Endodermal cell (in vitro differentiated cells): ENCODE measurements around the gene HOOK2. TPM values are rescaled to one million over a fixed set of nuclear protein-coding genes. Genes with fewer than 3 reads are reported as not detected.
A peak's percentile ranks its signal among the peaks of the same experiment; 100 is the strongest.

Experiments used
- DNase-seq: peaks from one replicate; pipeline ENCODE4 v3.0.0-alpha.2; 2017
- H3K27ac ChIP-seq: 2 replicates; pipeline ENCODE4 v1.5.1; 2013; ENCODE audit warnings: mild to moderate bottlenecking, low read depth, low read length, moderate library complexity
- H3K27me3 ChIP-seq: 2 replicates; pipeline ENCODE4 v1.6.1; 2013; ENCODE audit warnings: mild to moderate bottlenecking, low read length, moderate library complexity; ENCODE audit not compliant: insufficient read depth, control insufficient read depth, poor library complexity, severe bottlenecking
- H3K36me3 ChIP-seq: 2 replicates; pipeline ENCODE4 v1.7.0; 2013; ENCODE audit warnings: mild to moderate bottlenecking, low read length, moderate library complexity; ENCODE audit not compliant: control insufficient read depth, insufficient read depth
- H3K4me1 ChIP-seq: one replicate; pipeline ENCODE4 v1.7.0; 2013; ENCODE audit warnings: low read length; ENCODE audit not compliant: control insufficient read depth, insufficient read depth
- H3K4me3 ChIP-seq: 2 replicates; pipeline ENCODE4 v1.5.1; 2013; ENCODE audit warnings: mild to moderate bottlenecking, low read length, moderate library complexity
- H3K9ac ChIP-seq: 2 replicates; pipeline ENCODE4 v1.6.1; 2013; ENCODE audit warnings: mild to moderate bottlenecking, low read length, moderate library complexity; ENCODE audit not compliant: poor library complexity, severe bottlenecking; ENCODE audit errors: extremely low read depth
- H3K9me3 ChIP-seq: 2 replicates; pipeline ENCODE4 v1.6.1; 2013; ENCODE audit warnings: mild to moderate bottlenecking, low read length, moderate library complexity; ENCODE audit not compliant: control insufficient read depth
- H3K27ac Mint-ChIP-seq: 2 replicates; pipeline ENCODE4 v1.8.0; 2020; ENCODE audit warnings: mixed read lengths
- H3K27me3 Mint-ChIP-seq: 2 replicates; pipeline ENCODE4 v1.8.0; 2021; ENCODE audit warnings: mild to moderate bottlenecking, mixed read lengths; ENCODE audit not compliant: insufficient read depth
- H3K36me3 Mint-ChIP-seq: 2 replicates; pipeline ENCODE4 v1.8.0; 2020; ENCODE audit warnings: low read depth, mixed read lengths
- H3K4me1 Mint-ChIP-seq: 2 replicates; pipeline ENCODE4 v1.8.0; 2020; ENCODE audit warnings: mixed read lengths
- H3K4me3 Mint-ChIP-seq: 2 replicates; pipeline ENCODE4 v1.8.0; 2020; ENCODE audit warnings: mild to moderate bottlenecking, moderate library complexity, mixed read lengths
- H3K9me3 Mint-ChIP-seq: 2 replicates; pipeline ENCODE4 v1.8.0; 2020; ENCODE audit warnings: mild to moderate bottlenecking, mixed read lengths
- WGBS, 2 experiments: methylation state at CpG; one replicate each; pipeline versions ENCODE4 v1.1.5 to v1.1.7; 2013; ENCODE audit warnings: missing lambda C conversion rate in 2 of 2, mixed read lengths in 1 of 2; ENCODE audit not compliant: insufficient coverage in 1 of 2, insufficient read length in 1 of 2; 5-methylcytosine and 5-hydroxymethylcytosine counted together
- total RNA-seq, 2 donors: library from RNA; stranded (reverse); fragmentation: NEBNext Ultra II Directional in 1 of 2; extraction: Animal tissue kit (Norgen Biotek cat#: 25700) in 1 of 2; gene quantifications; 2 replicates in 1 of 2; 3 replicates in 1 of 2; pipeline ENCODE4 v1.2.1, GENCODE V29; 2021
- TF ChIP-seq, protein P1 (sequence below): fragments of 200-600 bp; sonication (generic); conservative IDR thresholded peaks from 2 replicates; pipeline ENCODE4 v1.5.0; 2021; ENCODE audit warnings: antibody characterized with exemption, mild to moderate bottlenecking

Gene HOOK2
- total RNA-seq, 2 donors from 2014 or later = 82.1 to 103 TPM

DNA sequence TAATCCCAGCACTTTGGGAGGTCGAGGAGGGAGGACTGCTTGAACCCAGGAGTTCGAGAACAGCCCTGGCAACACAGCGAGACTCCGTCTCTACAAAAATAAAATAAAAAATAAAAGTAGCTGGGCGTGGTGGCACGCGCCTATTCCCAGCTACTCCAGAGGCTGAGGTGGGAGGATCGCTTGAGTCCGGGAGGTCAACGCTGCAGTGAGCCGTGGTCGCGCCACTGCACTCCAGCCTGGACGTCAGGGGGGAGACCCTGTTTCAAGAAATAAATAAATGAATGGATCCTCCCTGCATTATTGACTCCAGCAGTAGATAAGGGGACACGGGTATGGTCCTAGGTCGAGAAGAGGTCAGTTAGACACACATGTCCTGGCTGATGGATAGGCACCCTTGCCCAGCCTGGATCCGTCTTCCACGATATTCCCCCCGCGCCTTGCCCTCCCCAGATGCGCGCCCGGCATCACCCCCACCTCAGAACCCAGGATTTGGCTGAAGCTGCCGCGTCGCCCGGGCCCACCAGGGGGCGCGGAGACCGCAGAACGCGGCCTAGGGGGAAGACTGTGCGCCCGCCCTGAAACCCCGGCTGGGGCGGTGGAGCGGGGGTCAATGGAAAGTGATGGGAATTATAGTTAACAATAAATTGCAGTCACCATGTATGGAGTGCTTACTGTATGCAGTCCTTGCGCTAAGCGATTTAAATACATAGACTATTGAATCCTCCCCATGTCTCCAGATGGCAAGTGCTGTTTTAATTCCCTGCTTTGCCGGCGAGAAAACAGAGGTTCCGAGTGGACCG lies 2.1 kb upstream of the HOOK2 start:
- Mint-ChIP-seq H3K36me3 (peaks cover 12% of the 10 kb centered on the region), H3K4me3 (peak overlapping the region; percentile 59), H3K9me3 (no peaks in the 10 kb centered on the region), H3K27ac (no peak overlapping the region), H3K27me3 (no peaks in the 10 kb centered on the region), H3K4me1 (peaks cover 22% of the 10 kb centered on the region)
- H3K4me1 ChIP-seq = no peaks in the 10 kb centered on the region
- H3K9me3 ChIP-seq = no peaks in the 10 kb centered on the region
- 15 to 19% methylated on average over 23 to 43 of the region's 43 CpGs for WGBS, 2 experiments
- peak overlapping the region; percentile 82 for H3K4me3 ChIP-seq
- no peak overlapping the region for H3K9ac ChIP-seq
- no peaks in the 10 kb centered on the region for H3K36me3 ChIP-seq
- no peak overlapping the region for H3K27ac ChIP-seq
- no peaks in the 10 kb centered on the region for H3K27me3 ChIP-seq
- TF ChIP-seq, protein P1, sequence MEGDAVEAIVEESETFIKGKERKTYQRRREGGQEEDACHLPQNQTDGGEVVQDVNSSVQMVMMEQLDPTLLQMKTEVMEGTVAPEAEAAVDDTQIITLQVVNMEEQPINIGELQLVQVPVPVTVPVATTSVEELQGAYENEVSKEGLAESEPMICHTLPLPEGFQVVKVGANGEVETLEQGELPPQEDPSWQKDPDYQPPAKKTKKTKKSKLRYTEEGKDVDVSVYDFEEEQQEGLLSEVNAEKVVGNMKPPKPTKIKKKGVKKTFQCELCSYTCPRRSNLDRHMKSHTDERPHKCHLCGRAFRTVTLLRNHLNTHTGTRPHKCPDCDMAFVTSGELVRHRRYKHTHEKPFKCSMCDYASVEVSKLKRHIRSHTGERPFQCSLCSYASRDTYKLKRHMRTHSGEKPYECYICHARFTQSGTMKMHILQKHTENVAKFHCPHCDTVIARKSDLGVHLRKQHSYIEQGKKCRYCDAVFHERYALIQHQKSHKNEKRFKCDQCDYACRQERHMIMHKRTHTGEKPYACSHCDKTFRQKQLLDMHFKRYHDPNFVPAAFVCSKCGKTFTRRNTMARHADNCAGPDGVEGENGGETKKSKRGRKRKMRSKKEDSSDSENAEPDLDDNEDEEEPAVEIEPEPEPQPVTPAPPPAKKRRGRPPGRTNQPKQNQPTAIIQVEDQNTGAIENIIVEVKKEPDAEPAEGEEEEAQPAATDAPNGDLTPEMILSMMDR = peak; percentile 98
- peak; percentile 94 for DNase-seq

DNA sequence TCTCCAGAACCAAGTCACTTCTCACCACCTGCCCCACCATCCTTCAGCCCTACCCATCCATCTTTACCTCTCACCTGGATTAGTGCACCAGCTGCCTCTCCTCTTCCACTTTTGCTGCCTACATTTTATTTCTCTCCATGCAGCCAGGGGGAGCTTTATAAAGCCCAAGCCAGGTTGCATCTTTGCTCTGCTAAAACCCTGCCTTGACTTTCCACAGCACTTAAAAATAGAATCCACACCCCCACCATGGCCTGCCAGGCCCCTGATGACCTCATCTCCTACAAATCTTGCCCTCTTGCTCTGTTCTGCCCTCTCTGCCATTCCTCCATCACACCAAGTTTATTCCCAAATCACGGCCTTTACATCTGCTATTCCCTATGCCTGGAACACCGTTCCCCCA lies 1.8 kb downstream of the HOOK2 start:
- Mint-ChIP-seq H3K9me3 (no peaks in the 10 kb centered on the region), H3K4me1 (peaks cover 18% of the 10 kb centered on the region), H3K4me3 (peak overlapping the region; percentile 1), H3K27me3 (no peaks in the 10 kb centered on the region), H3K36me3 (peaks cover 28% of the 10 kb centered on the region), H3K27ac (no peak overlapping the region)
- Histone ChIP-seq H3K4me3 (no peak overlapping the region), H3K9me3 (no peaks in the 10 kb centered on the region), H3K9ac (no peak overlapping the region), H3K4me1 (no peaks in the 10 kb centered on the region), H3K27me3 (no peaks in the 10 kb centered on the region), H3K27ac (no peak overlapping the region), H3K36me3 (no peaks in the 10 kb centered on the region)
- TF ChIP-seq, protein P1 = peak; percentile 49
- no peak for DNase-seq
- 92 to 95% methylated on average over 2 of the region's 2 CpGs for WGBS, 2 experiments

DNA sequence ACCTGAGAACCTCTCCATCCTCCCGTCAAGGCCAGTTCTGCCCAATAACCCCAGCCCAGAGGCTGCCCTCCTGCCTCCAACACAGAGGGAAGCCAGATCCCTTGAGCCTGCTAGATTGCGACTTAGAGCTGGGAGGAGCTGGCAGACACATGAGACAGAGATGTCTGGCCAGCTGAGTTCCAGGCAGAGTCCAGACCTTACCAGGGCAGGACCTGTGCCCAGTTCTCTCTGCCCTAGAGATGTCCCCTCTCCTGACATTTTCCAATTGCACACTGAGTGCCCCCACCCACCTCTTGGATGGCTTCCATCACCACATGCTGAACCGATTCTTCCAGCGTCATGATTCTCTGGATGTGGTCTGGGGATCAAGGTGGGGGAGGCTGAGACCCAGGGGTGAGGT lies 3.0 kb downstream of the HOOK2 start:
- no peak overlapping the region for H3K4me3 ChIP-seq
- H3K9me3 ChIP-seq = no peaks in the 10 kb centered on the region
- H3K9ac ChIP-seq = no peak overlapping the region
- H3K27ac ChIP-seq = no peak overlapping the region
- no peak for DNase-seq
- Mint-ChIP-seq H3K36me3 (peaks cover 34% of the 10 kb centered on the region), H3K27ac (no peak overlapping the region), H3K4me1 (peaks cover 13% of the 10 kb centered on the region), H3K9me3 (no peaks in the 10 kb centered on the region), H3K27me3 (no peaks in the 10 kb centered on the region), H3K4me3 (no peak overlapping the region)
- 90 to 92% methylated on average over 2 to 4 of the region's 4 CpGs for WGBS, 2 experiments
- no peaks in the 10 kb centered on the region for H3K4me1 ChIP-seq
- no peaks in the 10 kb centered on the region for H3K36me3 ChIP-seq
- TF ChIP-seq, protein P1 = no peak
- H3K27me3 ChIP-seq = no peaks in the 10 kb centered on the region
